Esophagus squamous epithelium (tissue), 5 donors: Measurements from ENCODE around the gene AHCTF1. TPM values are rescaled to one million over a fixed set of nuclear protein-coding genes. Genes with fewer than 3 reads are reported as not detected.

Source experiments
- DNase-seq: peaks from one replicate; lab custom pipeline; 2025; lab: John Stamatoyannopoulos, UW
- H3K27ac ChIP-seq, 4 donors: fragments of 200-600 bp; sonication (generic); one replicate each; pipeline ENCODE4 v1.5.1; 2016 to 2019; ENCODE audit warnings: mild to moderate bottlenecking in 1 of 4
- H3K27me3 ChIP-seq, 4 donors: fragments of 200-600 bp; sonication (generic); 1 replicate in 3 of 4; 2 replicates in 1 of 4; pipeline versions ENCODE4 v1.5.1 to v1.6.0; 2017 to 2021; ENCODE audit warnings: antibody characterized with exemption in 1 of 4
- H3K36me3 ChIP-seq, 3 donors: fragments of 200-600 bp; sonication (generic); one replicate each; pipeline ENCODE4 v1.5.1; 2016 to 2019
- H3K4me1 ChIP-seq, 3 donors: fragments of 200-600 bp; sonication (generic); one replicate each; pipeline ENCODE4 v1.5.1; 2017 to 2019
- H3K4me3 ChIP-seq, 4 donors: fragments of 200-600 bp; sonication (generic); 1 replicate in 3 of 4; 2 replicates in 1 of 4; pipeline ENCODE4 v1.5.1; 2016 to 2019; ENCODE audit warnings: mild to moderate bottlenecking in 2 of 4, moderate library complexity in 1 of 4
- H3K9me3 ChIP-seq, 3 donors: fragments of 200-600 bp; sonication (generic); one replicate each; pipeline ENCODE4 v1.5.1; 2016 to 2019
- CTCF ChIP-seq, 6 experiments: fragments of 450-650 bp in 4 of 6; fragments of 200-600 bp in 2 of 6; sonication (generic) in 2 of 6; IDR thresholded peaks; one replicate each; pipeline ENCODE4 v1.5.1; 2016 to 2019; ENCODE audit warnings: antibody characterized with exemption in 6 of 6, mild to moderate bottlenecking in 4 of 6, moderate library complexity in 4 of 6
- POLR2A ChIP-seq, 4 donors: fragments of 450-650 bp; IDR thresholded peaks; one replicate each; pipeline ENCODE4 v1.6.1; 2017; ENCODE audit warnings: antibody characterized with exemption in 4 of 4, mild to moderate bottlenecking in 4 of 4, moderate library complexity in 3 of 4
- WGBS, 2 donors: methylation state at CpG; one replicate each; pipeline ENCODE4 v1.1.5; 2018; 5-methylcytosine and 5-hydroxymethylcytosine counted together
- intact Hi-C: fragments of 100-400 bp; cut with DNase I; formaldehyde crosslinking; loops from one replicate; pipeline ENCODE4 v1.15.0; 2022
- total RNA-seq, 4 donors: library from RNA; depleted of rRNA; stranded (reverse); fragments of >200 nt; gene quantifications; one replicate each; pipeline ENCODE4 v1.1.0, GENCODE V29; 2016
- donor health status: DM: yes; HTN: yes; CAD: no.

Gene AHCTF1
- total RNA-seq, 4 donors from 2014 or later, result 12.3 to 38.7 (median 29.0) TPM

GRCh38 chr1:246795906-246796694, 135.6 kb downstream of the AHCTF1 start:
- Histone ChIP-seq H3K36me3 (no peaks in the 10 kb centered on the region), H3K4me3 (no peak overlapping the region), H3K27ac (no peak overlapping the region), H3K27me3 (peaks cover 0 to 61% (median 0%) of the 10 kb centered on the region in 4 donors), H3K4me1 (peaks cover 0 to 37% (median 13%) of the 10 kb centered on the region in 3 donors), H3K9me3 (no peaks in the 10 kb centered on the region)
- TF ChIP-seq POLR2A (IDR thresholded peaks at IDR 0.05) (no peak), CTCF (IDR thresholded peaks at IDR 0.05) (no peak)
- 84 to 97% methylated on average over 15 to 18 of the region's 30 CpGs for WGBS, 2 donors
- no peak for DNase-seq
- intact Hi-C loops, result no loop called here

DNA sequence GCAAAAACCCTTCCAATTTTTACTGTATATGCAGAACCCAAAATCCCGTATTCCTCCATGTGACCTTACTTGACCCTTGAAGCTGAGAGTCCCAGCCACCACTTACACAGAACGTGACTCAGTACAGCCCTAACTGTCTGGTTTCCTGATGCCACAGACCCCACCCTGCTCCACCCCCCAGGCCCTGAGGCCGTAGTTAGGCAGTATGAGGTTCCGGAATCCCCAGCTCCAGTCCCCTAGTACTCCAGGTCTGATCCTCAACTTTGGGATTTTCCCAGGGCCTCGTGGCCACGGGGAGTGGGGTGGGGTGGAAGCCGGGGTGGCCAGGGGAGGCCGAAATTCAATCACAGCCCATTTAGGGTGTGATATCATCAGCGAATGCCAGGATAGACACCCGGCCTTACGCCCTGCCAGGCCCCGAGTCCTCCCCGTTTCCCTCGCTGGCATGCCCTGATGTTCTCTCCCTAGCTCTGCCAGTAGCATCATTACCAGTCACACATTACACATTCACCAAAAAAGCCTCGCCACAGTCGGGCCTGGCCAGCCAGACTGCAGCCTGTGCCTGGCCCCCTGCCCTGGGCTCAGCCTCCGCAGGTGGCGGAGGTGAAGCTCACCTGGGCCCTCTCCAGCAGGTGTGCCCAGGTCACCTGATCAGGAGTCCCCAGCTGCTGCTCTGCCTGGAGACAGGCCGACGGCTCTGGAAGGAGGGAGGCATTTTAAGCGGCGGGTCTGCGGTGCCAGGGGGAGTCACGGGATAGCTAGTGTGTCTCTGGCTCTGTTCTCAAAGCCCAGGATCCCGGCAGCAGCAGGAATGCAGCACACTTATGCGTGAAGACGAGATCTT, 136.7 kb downstream of the AHCTF1 start:
- 43 to 49% methylated on average over 6 to 12 of the region's 27 CpGs for WGBS, 2 donors
- H3K4me1 ChIP-seq, result peaks cover 0 to 27% (median 10%) of the 10 kb centered on the region in 3 donors
- DNase-seq, result no peak
- H3K4me3 ChIP-seq, result no peak overlapping the region
- TF ChIP-seq POLR2A (IDR thresholded peaks at IDR 0.05), result no peak
- TF ChIP-seq CTCF (IDR thresholded peaks at IDR 0.05), result no peak
- H3K36me3 ChIP-seq, result no peaks in the 10 kb centered on the region
- intact Hi-C loops, result no loop called here
- H3K9me3 ChIP-seq, result no peaks in the 10 kb centered on the region
- peaks cover 0 to 70% (median 0%) of the 10 kb centered on the region in 4 donors for H3K27me3 ChIP-seq
- no peak overlapping the region for H3K27ac ChIP-seq

- peaks cover 0 to 27% (median 10%) of the 10 kb centered on the region in 3 donors for H3K4me1 ChIP-seq
- no peak for TF ChIP-seq POLR2A (IDR thresholded peaks at IDR 0.05)
- TF ChIP-seq CTCF (IDR thresholded peaks at IDR 0.05), result no peak
- H3K36me3 ChIP-seq, result no peaks in the 10 kb centered on the region
- DNase-seq, result no peak
- no peaks in the 10 kb centered on the region for H3K9me3 ChIP-seq
- no peak overlapping the region for H3K4me3 ChIP-seq
- peaks cover 0 to 78% (median 0%) of the 10 kb centered on the region in 4 donors for H3K27me3 ChIP-seq
- intact Hi-C loops, result no loop called here
- H3K27ac ChIP-seq, result no peak overlapping the region
- 46 to 47% methylated on average over 10 to 14 of the region's 18 CpGs for WGBS, 2 donors
These were observed 137.5 kb downstream of the AHCTF1 start for GRCh38 chr1:246794048-246794827.

- no peaks in the 10 kb centered on the region for H3K36me3 ChIP-seq
- intact Hi-C loops, result no loop called here
- no peak for DNase-seq
- H3K27me3 ChIP-seq, result peaks cover 0 to 82% (median 0%) of the 10 kb centered on the region in 4 donors
- no peak overlapping the region for H3K27ac ChIP-seq
- H3K9me3 ChIP-seq, result no peaks in the 10 kb centered on the region
- H3K4me1 ChIP-seq, result peaks cover 6 to 35% (median 15%) of the 10 kb centered on the region in 3 donors
- 6 to 16% methylated on average over 3 to 6 of the region's 6 CpGs for WGBS, 2 donors
- H3K4me3 ChIP-seq, result no peak overlapping the region
- TF ChIP-seq CTCF (IDR thresholded peaks at IDR 0.05), result no peak
- no peak for TF ChIP-seq POLR2A (IDR thresholded peaks at IDR 0.05)
These were observed 138.3 kb downstream of the AHCTF1 start for GRCh38 chr1:246793356-246793896.
